ENCODE measurements around the gene PPP1R15B.

PPP1R15B gene

GRCh38 chr1:204360314-204360713 is 51.3 kb downstream of the PPP1R15B start:
- TF ChIP-seq, protein P1, sequence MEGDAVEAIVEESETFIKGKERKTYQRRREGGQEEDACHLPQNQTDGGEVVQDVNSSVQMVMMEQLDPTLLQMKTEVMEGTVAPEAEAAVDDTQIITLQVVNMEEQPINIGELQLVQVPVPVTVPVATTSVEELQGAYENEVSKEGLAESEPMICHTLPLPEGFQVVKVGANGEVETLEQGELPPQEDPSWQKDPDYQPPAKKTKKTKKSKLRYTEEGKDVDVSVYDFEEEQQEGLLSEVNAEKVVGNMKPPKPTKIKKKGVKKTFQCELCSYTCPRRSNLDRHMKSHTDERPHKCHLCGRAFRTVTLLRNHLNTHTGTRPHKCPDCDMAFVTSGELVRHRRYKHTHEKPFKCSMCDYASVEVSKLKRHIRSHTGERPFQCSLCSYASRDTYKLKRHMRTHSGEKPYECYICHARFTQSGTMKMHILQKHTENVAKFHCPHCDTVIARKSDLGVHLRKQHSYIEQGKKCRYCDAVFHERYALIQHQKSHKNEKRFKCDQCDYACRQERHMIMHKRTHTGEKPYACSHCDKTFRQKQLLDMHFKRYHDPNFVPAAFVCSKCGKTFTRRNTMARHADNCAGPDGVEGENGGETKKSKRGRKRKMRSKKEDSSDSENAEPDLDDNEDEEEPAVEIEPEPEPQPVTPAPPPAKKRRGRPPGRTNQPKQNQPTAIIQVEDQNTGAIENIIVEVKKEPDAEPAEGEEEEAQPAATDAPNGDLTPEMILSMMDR (conservative IDR thresholded peaks at IDR 0.05) = no peak
- H3K27ac ChIP-seq = no peak overlapping the region

- TF ChIP-seq, protein P1 (conservative IDR thresholded peaks at IDR 0.05) = no peak
- H3K27ac ChIP-seq = no peak within 1 kb of the TSS
Measured at GRCh38 chr1:204359474-204360255, 52.0 kb downstream of the PPP1R15B start, which contains the start of gene PLEKHA6. Gene PLEKHA6 (minus strand): TSS chr1:204359929. CDS start chr1:204273727, 86,202 bp downstream.

GRCh38 chr1:204359131-204359473 is 52.5 kb downstream of the PPP1R15B start:
- TF ChIP-seq, protein P1 (conservative IDR thresholded peaks at IDR 0.05) = no peak
- no peak overlapping the region for H3K27ac ChIP-seq

DNA sequence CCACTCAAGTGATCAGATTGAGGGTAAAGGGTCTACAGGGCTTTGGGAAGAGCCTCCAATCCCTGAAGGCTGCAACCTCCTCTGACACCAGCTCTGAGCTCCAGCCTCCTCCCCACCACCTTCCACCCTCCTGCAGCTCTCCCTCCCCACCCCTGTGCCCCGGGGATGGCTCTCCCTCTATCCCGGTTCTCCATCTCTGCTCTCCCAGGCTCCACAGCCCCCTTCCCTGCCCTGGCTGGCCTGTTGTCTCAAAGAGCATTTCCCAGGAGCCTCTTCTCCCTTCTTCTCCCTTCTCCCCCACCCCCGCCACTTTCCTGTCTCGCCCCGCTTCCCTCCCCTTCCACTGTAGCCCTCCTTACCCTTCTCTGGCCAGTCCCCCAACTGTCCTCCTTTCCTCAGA is 53.0 kb downstream of the PPP1R15B start:
- TF ChIP-seq, protein P1 (conservative IDR thresholded peaks at IDR 0.05) = no peak
- H3K27ac ChIP-seq = no peak overlapping the region

- TF ChIP-seq, protein P1 (conservative IDR thresholded peaks at IDR 0.05) = no peak
- no peak overlapping the region for H3K27ac ChIP-seq
Measured at GRCh38 chr1:204357551-204358490, 53.8 kb downstream of the PPP1R15B start.

DNA sequence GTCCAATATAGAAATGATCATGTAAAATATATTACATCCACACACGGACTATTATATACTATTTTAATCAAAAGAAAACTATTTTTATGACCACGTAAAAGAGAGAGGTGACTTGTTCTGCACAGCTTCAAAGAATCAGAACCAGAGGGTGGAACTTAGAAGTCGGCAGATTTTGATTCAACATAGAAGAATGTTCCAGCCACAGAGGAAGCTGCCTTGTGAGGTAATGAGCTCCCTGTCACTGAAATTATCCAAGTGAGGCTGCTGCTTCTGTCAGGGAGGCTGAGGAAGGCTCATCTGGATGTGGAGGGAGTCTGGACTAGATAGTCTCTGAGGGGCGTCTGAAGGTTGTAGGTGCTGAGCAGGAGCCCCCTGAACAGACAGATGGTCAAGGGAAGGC is 54.6 kb downstream of the PPP1R15B start:
- no peak overlapping the region for H3K27ac ChIP-seq
- TF ChIP-seq, protein P1 (conservative IDR thresholded peaks at IDR 0.05) = no peak

GRCh38 chr1:204355913-204356312 is 55.7 kb downstream of the PPP1R15B start:
- H3K27ac ChIP-seq = no peak overlapping the region
- TF ChIP-seq, protein P1 (conservative IDR thresholded peaks at IDR 0.05) = no peak
